HL-60 (cell line): ENCODE measurements around the gene TXN.

Source experiments
- DNase-seq, 2 experiments: peaks; one replicate each; pipeline ENCODE4 v3.0.0-alpha.2; 2010 to 2020; ENCODE audit warnings: low read depth in 1 of 2, low spot score in 1 of 2
- H3K27ac ChIP-seq: fragments of 250-450 bp; sonication (Bioruptor Pico); replicated peaks from 2 replicates; pipeline ENCODE4 v1.5.1; 2020; ENCODE audit warnings: mild to moderate bottlenecking, moderate library complexity
- H3K27me3 ChIP-seq: fragments of 250-450 bp; sonication (Bioruptor Pico); 2 replicates; pipeline ENCODE4 v1.5.1; 2021; ENCODE audit warnings: mild to moderate bottlenecking, moderate library complexity; ENCODE audit not compliant: insufficient read depth, poor library complexity, severe bottlenecking
- H3K4me3 ChIP-seq: replicated peaks from 2 replicates; pipeline ENCODE4 v1.5.1; 2011; ENCODE audit warnings: mild to moderate bottlenecking, control low read depth, low read length; ENCODE audit not compliant: insufficient read depth
- CTCF ChIP-seq: IDR thresholded peaks from one replicate; pipeline ENCODE4 v1.5.1; 2011; ENCODE audit warnings: low read length, control low read depth, inconsistent platforms; ENCODE audit not compliant: insufficient read depth
- GABPA ChIP-seq: IDR thresholded peaks from 2 replicates; pipeline ENCODE4 v1.6.1; 2012; ENCODE audit warnings: low read depth
- POLR2AphosphoS5 ChIP-seq: IDR thresholded peaks from 2 replicates; pipeline ENCODE4 v1.6.1; 2012; ENCODE audit warnings: low read depth
- REST ChIP-seq: IDR thresholded peaks from 2 replicates; pipeline ENCODE4 v1.6.1; 2012; ENCODE audit warnings: low read depth; ENCODE audit not compliant: insufficient replicate concordance
- SPI1 ChIP-seq: IDR thresholded peaks from 2 replicates; pipeline ENCODE4 v1.6.1; 2012; ENCODE audit warnings: low read depth, mild to moderate bottlenecking, borderline replicate concordance

TXN gene

GRCh38 chr9:110293248-110293647 lies 36.9 kb upstream of the TXN start:
- Histone ChIP-seq H3K27me3 (no peaks in the 10 kb centered on the region), H3K27ac (no peak overlapping the region), H3K4me3 (no peak overlapping the region)
- no peak for DNase-seq
- TF ChIP-seq POLR2AphosphoS5, result no peak
- no peak for TF ChIP-seq GABPA
- TF ChIP-seq REST, result no peak
- no peak for TF ChIP-seq CTCF
- TF ChIP-seq SPI1, result no peak

- TF ChIP-seq REST (no peak), CTCF (no peak), GABPA (no peak), POLR2AphosphoS5 (no peak), SPI1 (no peak)
- H3K27me3 ChIP-seq, result no peaks in the 10 kb centered on the region
- no peak overlapping the region for H3K27ac ChIP-seq
- H3K4me3 ChIP-seq, result no peak overlapping the region
- no peak for DNase-seq
Measured at GRCh38 chr9:110291921-110292557, 35.7 kb upstream of the TXN start.

GRCh38 chr9:110290001-110290400 lies 33.7 kb upstream of the TXN start:
- DNase-seq, result no peak
- TF ChIP-seq SPI1 (no peak), REST (no peak), CTCF (no peak), GABPA (no peak)
- H3K27me3 ChIP-seq, result no peaks in the 10 kb centered on the region

More at GRCh38 chr9:110290001-110290400, 33.7 kb upstream of the TXN start:
- Histone ChIP-seq H3K4me3 (no peak overlapping the region), H3K27ac (peak overlapping the region; percentile 49)
